ENCODE results near the gene ROGDI.
A peak's percentile ranks its signal among the peaks of the same experiment; 100 is the strongest.

The ROGDI gene

DNA sequence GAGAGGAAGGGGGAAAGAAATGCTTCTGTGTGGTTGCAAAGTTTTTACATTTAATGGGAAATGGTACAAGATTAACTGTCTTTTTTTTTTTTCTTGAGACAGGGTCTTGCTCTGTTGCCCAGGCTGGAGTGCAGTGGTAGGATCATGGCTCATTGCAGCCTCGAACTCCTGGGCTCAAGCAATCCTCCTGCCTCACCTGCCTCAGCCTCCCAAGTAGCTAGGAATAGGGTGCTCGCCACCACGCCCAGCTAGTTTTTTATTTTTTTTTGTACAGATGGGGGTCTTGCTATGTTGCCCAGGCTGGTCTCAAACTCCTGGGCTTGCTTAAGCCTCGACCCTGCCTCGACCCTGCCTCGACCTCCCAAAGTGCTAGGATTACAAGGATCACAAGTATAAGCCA is 3.8 kb upstream of the ROGDI start:
- Histone ChIP-seq H3K36me3 (replicated peaks in 1 of 2; ENCODE audit: control insufficient read depth in 2 of 2, insufficient read depth in 2 of 2, low read length in 2 of 2) (peaks cover 27 to 64% of the 10 kb centered on the region in 2 donors), H4K8ac (ENCODE audit: low read depth, low read length) (no peak overlapping the region), H3K18ac (ENCODE audit: low read length) (no peak overlapping the region), H3K4ac (ENCODE audit: low read length) (no peak overlapping the region), H3K27me3 (ENCODE audit: control insufficient read depth in 3 of 3, insufficient read depth in 3 of 3, low read depth in 1 of 3, low read length in 3 of 3) (no peaks in the 10 kb centered on the region), H3K14ac (ENCODE audit: low read length) (no peak overlapping the region), H2BK5ac (ENCODE audit: low read length) (no peak overlapping the region), H3K79me1 (ENCODE audit: low read depth, low read length) (no peaks in the 10 kb centered on the region), H3K23ac (ENCODE audit: low read depth, low read length, poor library complexity) (no peak overlapping the region), H3K27ac (replicated peaks; ENCODE audit: low read length) (no peak overlapping the region), H3K4me1 (ENCODE audit: control insufficient read depth in 2 of 2, insufficient read depth in 1 of 2, low read depth in 1 of 2, low read length in 2 of 2) (peaks cover 3 to 13% of the 10 kb centered on the region in 2 donors), H3K4me2 (ENCODE audit: insufficient read depth, low read length, poor library complexity, severe bottlenecking) (no peak overlapping the region), H2AK5ac (ENCODE audit: low read depth, low read length) (no peak overlapping the region), H3K4me3 (ENCODE audit: low read length in 2 of 2) (no peak overlapping the region), H2BK12ac (ENCODE audit: low read length) (no peak overlapping the region), H2BK15ac (ENCODE audit: low read length) (no peak overlapping the region), H4K91ac (ENCODE audit: low read depth, low read length, poor library complexity) (no peak overlapping the region), H2BK120ac (ENCODE audit: low read depth, low read length) (no peak overlapping the region), H3K9me3 (replicated peaks in 1 of 2; ENCODE audit: control insufficient read depth in 2 of 2, insufficient read depth in 1 of 2, low read depth in 1 of 2, low read length in 2 of 2) (no peaks in the 10 kb centered on the region), H3K9ac (ENCODE audit: low read depth, low read length, poor library complexity) (no peak overlapping the region), H2AFZ (ENCODE audit: low read length) (no peak overlapping the region)
- no peak for DNase-seq (ENCODE audit: low spot score)
- WGBS, 2 donors (ENCODE audit: extremely low coverage in 2 of 2, insufficient read length in 2 of 2, insufficient replicate concordance in 1 of 2) = no CpG with 5 or more reads among the region's 6 CpGs

GRCh38 chr16:4805231-4805630 is 2.8 kb upstream of the ROGDI start:
- H3K9ac ChIP-seq (ENCODE audit: low read depth, low read length, poor library complexity) = no peak overlapping the region
- peaks cover 2% of the 10 kb centered on the region for H3K79me1 ChIP-seq (ENCODE audit: low read depth, low read length)
- no peaks in the 10 kb centered on the region for H3K27me3 ChIP-seq (ENCODE audit: control insufficient read depth in 3 of 3, insufficient read depth in 3 of 3, low read depth in 1 of 3, low read length in 3 of 3)
- H4K91ac ChIP-seq (ENCODE audit: low read depth, low read length, poor library complexity) = no peak overlapping the region
- no peak overlapping the region for H3K4ac ChIP-seq (ENCODE audit: low read length)
- H3K4me1 ChIP-seq (ENCODE audit: control insufficient read depth in 2 of 2, insufficient read depth in 1 of 2, low read depth in 1 of 2, low read length in 2 of 2) = peaks cover 5 to 14% of the 10 kb centered on the region in 2 donors
- no peak overlapping the region for H3K23ac ChIP-seq (ENCODE audit: low read depth, low read length, poor library complexity)
- no peak overlapping the region for H3K18ac ChIP-seq (ENCODE audit: low read length)
- no peak overlapping the region for H2BK5ac ChIP-seq (ENCODE audit: low read length)
- H4K8ac ChIP-seq (ENCODE audit: low read depth, low read length) = no peak overlapping the region
- H2AK5ac ChIP-seq (ENCODE audit: low read depth, low read length) = no peak overlapping the region
- H3K4me3 ChIP-seq (ENCODE audit: low read length in 2 of 2) = no peak overlapping the region
- H3K9me3 ChIP-seq (replicated peaks in 1 of 2; ENCODE audit: control insufficient read depth in 2 of 2, insufficient read depth in 1 of 2, low read depth in 1 of 2, low read length in 2 of 2) = no peaks in the 10 kb centered on the region
- H2BK12ac ChIP-seq (ENCODE audit: low read length) = no peak overlapping the region
- no peak overlapping the region for H3K14ac ChIP-seq (ENCODE audit: low read length)
- WGBS, 2 donors (ENCODE audit: extremely low coverage in 2 of 2, insufficient read length in 2 of 2, insufficient replicate concordance in 1 of 2) = no CpG with 5 or more reads among the region's 11 CpGs
- no peak overlapping the region for H2BK15ac ChIP-seq (ENCODE audit: low read length)
- H3K4me2 ChIP-seq (ENCODE audit: insufficient read depth, low read length, poor library complexity, severe bottlenecking) = no peak overlapping the region
- no peak overlapping the region for H2AFZ ChIP-seq (ENCODE audit: low read length)
- no peak overlapping the region for H3K27ac ChIP-seq (replicated peaks; ENCODE audit: low read length)
- H2BK120ac ChIP-seq (ENCODE audit: low read depth, low read length) = no peak overlapping the region
- no peak for DNase-seq (ENCODE audit: low spot score)
- H3K36me3 ChIP-seq (replicated peaks in 1 of 2; ENCODE audit: control insufficient read depth in 2 of 2, insufficient read depth in 2 of 2, low read length in 2 of 2) = peaks cover 24 to 58% of the 10 kb centered on the region in 2 donors

GRCh38 chr16:4803898-4804762 is 1.7 kb upstream of the ROGDI start:
- WGBS, 2 donors (ENCODE audit: extremely low coverage in 2 of 2, insufficient read length in 2 of 2, insufficient replicate concordance in 1 of 2) = no CpG with 5 or more reads among the region's 26 CpGs
- no peak overlapping the region for H3K4me2 ChIP-seq (ENCODE audit: insufficient read depth, low read length, poor library complexity, severe bottlenecking)
- H2BK120ac ChIP-seq (ENCODE audit: low read depth, low read length) = no peak overlapping the region
- no peak for DNase-seq (ENCODE audit: low spot score)
- H4K91ac ChIP-seq (ENCODE audit: low read depth, low read length, poor library complexity) = no peak overlapping the region
- H3K4me1 ChIP-seq (ENCODE audit: control insufficient read depth in 2 of 2, insufficient read depth in 1 of 2, low read depth in 1 of 2, low read length in 2 of 2) = peaks cover 5 to 14% of the 10 kb centered on the region in 2 donors
- no peak overlapping the region for H3K4me3 ChIP-seq (ENCODE audit: low read length in 2 of 2)
- H3K27me3 ChIP-seq (ENCODE audit: control insufficient read depth in 3 of 3, insufficient read depth in 3 of 3, low read depth in 1 of 3, low read length in 3 of 3) = no peaks in the 10 kb centered on the region
- H2AK5ac ChIP-seq (ENCODE audit: low read depth, low read length) = peak overlapping the region; percentile 56
- H3K79me1 ChIP-seq (ENCODE audit: low read depth, low read length) = peaks cover 2% of the 10 kb centered on the region
- no peak overlapping the region for H2AFZ ChIP-seq (ENCODE audit: low read length)
- no peak overlapping the region for H2BK15ac ChIP-seq (ENCODE audit: low read length)
- peaks cover 30 to 53% of the 10 kb centered on the region in 2 donors for H3K36me3 ChIP-seq (replicated peaks in 1 of 2; ENCODE audit: control insufficient read depth in 2 of 2, insufficient read depth in 2 of 2, low read length in 2 of 2)
- no peak overlapping the region for H3K23ac ChIP-seq (ENCODE audit: low read depth, low read length, poor library complexity)
- H3K9me3 ChIP-seq (replicated peaks in 1 of 2; ENCODE audit: control insufficient read depth in 2 of 2, insufficient read depth in 1 of 2, low read depth in 1 of 2, low read length in 2 of 2) = no peaks in the 10 kb centered on the region
- H3K14ac ChIP-seq (ENCODE audit: low read length) = no peak overlapping the region
- H3K27ac ChIP-seq (replicated peaks; ENCODE audit: low read length) = no peak overlapping the region
- H3K18ac ChIP-seq (ENCODE audit: low read length) = no peak overlapping the region
- no peak overlapping the region for H2BK5ac ChIP-seq (ENCODE audit: low read length)
- H3K4ac ChIP-seq (ENCODE audit: low read length) = no peak overlapping the region
- H3K9ac ChIP-seq (ENCODE audit: low read depth, low read length, poor library complexity) = no peak overlapping the region
- no peak overlapping the region for H2BK12ac ChIP-seq (ENCODE audit: low read length)
- H4K8ac ChIP-seq (ENCODE audit: low read depth, low read length) = no peak overlapping the region

DNA sequence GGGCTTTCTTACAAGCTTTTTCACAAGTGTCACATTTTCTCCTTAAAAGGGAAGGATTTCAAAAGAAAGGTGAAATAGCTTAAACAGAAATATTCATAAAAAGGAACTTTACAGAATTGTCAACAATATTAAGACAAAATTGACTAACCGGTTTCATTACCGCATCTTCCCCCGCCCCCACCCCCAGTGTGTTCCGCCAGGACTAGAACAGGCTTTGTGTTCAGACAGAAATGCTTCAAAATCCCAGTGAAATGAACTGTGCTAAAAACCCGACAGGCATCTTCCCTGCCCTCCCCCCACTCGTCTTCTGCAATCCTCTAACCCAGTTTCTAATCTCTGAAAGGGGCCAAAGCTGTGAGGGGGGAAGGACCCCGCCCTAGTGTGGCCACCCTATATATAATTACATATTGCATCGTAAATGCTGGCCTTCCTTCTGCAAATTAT is 990 bp upstream of the ROGDI start:
- WGBS, 2 donors (ENCODE audit: extremely low coverage in 2 of 2, insufficient read length in 2 of 2, insufficient replicate concordance in 1 of 2) = no CpG with 5 or more reads among the region's 8 CpGs
- Histone ChIP-seq H3K4ac (ENCODE audit: low read length) (no peak overlapping the region), H3K18ac (ENCODE audit: low read length) (no peak overlapping the region), H3K23ac (ENCODE audit: low read depth, low read length, poor library complexity) (no peak overlapping the region), H3K4me2 (ENCODE audit: insufficient read depth, low read length, poor library complexity, severe bottlenecking) (no peak overlapping the region), H3K36me3 (replicated peaks in 1 of 2; ENCODE audit: control insufficient read depth in 2 of 2, insufficient read depth in 2 of 2, low read length in 2 of 2) (peaks cover 30 to 51% of the 10 kb centered on the region in 2 donors), H2AK5ac (ENCODE audit: low read depth, low read length) (no peak overlapping the region), H2AFZ (ENCODE audit: low read length) (peak overlapping the region; percentile 100), H3K4me1 (ENCODE audit: control insufficient read depth in 2 of 2, insufficient read depth in 1 of 2, low read depth in 1 of 2, low read length in 2 of 2) (peaks cover 5 to 14% of the 10 kb centered on the region in 2 donors), H3K9me3 (replicated peaks in 1 of 2; ENCODE audit: control insufficient read depth in 2 of 2, insufficient read depth in 1 of 2, low read depth in 1 of 2, low read length in 2 of 2) (no peaks in the 10 kb centered on the region), H2BK5ac (ENCODE audit: low read length) (no peak overlapping the region), H4K8ac (ENCODE audit: low read depth, low read length) (peak overlapping the region; percentile 43), H2BK120ac (ENCODE audit: low read depth, low read length) (no peak overlapping the region), H3K14ac (ENCODE audit: low read length) (no peak overlapping the region), H3K27me3 (ENCODE audit: control insufficient read depth in 3 of 3, insufficient read depth in 3 of 3, low read depth in 1 of 3, low read length in 3 of 3) (no peaks in the 10 kb centered on the region), H2BK12ac (ENCODE audit: low read length) (no peak overlapping the region), H3K4me3 (ENCODE audit: low read length in 2 of 2) (peak overlapping the region in 1 of 2 donors; percentile 94), H3K79me1 (ENCODE audit: low read depth, low read length) (peaks cover 2% of the 10 kb centered on the region), H3K9ac (ENCODE audit: low read depth, low read length, poor library complexity) (no peak overlapping the region), H4K91ac (ENCODE audit: low read depth, low read length, poor library complexity) (no peak overlapping the region), H2BK15ac (ENCODE audit: low read length) (no peak overlapping the region), H3K27ac (replicated peaks; ENCODE audit: low read length) (no peak overlapping the region)
- no peak for DNase-seq (ENCODE audit: low spot score)
